GM12801 (cell line): ENCODE results near the gene IFNG-AS1.

Source experiments
- CTCF ChIP-seq: IDR thresholded peaks from one replicate; pipeline ENCODE4 v1.5.1; 2011; ENCODE audit warnings: control low read depth; ENCODE audit not compliant: insufficient read length; ENCODE audit errors: extremely low read depth

The IFNG-AS1 gene

GRCh38 chr12:68036642-68037041, 47.4 kb downstream of the IFNG-AS1 start:
- TF ChIP-seq CTCF: no peak

- no peak for TF ChIP-seq CTCF
These were observed 48.5 kb downstream of the IFNG-AS1 start for GRCh38 chr12:68037616-68038255.

DNA sequence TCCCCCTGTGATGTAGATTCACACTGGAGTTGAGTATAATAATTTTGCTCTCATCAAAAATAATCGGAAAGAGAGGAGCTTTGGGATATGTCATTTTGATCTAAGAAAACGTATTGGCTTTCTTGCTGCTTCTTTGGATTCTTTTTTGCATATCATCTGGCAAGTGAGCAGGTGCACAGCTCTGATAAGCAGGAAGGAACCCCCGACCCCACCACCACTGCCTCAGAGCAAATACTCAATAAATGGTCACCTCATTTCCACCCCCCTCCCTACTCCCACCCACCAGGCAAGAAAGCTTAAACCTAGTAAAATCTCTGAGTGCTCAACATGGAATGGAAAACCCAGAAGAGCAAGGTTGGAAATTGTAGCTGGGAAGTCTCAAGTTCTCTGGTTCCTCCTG, 49.4 kb downstream of the IFNG-AS1 start:
- no peak for TF ChIP-seq CTCF

- peak; percentile 61 for TF ChIP-seq CTCF
These were observed 51.3 kb downstream of the IFNG-AS1 start for GRCh38 chr12:68040450-68041075.

- no peak for TF ChIP-seq CTCF
These were observed 53.0 kb downstream of the IFNG-AS1 start for GRCh38 chr12:68042212-68042699.

DNA sequence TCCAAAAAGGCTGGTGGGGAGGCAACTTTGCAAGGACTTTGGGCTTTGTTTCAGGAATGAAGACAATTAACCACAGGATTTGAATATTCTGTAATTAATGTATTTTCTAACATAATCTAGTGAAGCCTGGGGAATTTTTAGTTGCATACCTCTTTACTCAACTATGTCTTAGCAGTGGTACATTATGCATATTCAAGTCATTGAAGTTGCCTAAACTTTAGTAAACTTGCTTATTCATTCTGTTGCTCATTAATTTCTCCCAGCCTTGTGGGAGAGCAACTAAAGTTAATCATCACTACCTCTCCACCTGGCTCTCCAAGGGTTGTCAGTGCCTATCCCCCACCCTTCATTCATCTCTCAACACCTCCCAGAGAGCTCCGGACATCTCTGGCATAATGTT, 54.2 kb downstream of the IFNG-AS1 start:
- no peak for TF ChIP-seq CTCF

DNA sequence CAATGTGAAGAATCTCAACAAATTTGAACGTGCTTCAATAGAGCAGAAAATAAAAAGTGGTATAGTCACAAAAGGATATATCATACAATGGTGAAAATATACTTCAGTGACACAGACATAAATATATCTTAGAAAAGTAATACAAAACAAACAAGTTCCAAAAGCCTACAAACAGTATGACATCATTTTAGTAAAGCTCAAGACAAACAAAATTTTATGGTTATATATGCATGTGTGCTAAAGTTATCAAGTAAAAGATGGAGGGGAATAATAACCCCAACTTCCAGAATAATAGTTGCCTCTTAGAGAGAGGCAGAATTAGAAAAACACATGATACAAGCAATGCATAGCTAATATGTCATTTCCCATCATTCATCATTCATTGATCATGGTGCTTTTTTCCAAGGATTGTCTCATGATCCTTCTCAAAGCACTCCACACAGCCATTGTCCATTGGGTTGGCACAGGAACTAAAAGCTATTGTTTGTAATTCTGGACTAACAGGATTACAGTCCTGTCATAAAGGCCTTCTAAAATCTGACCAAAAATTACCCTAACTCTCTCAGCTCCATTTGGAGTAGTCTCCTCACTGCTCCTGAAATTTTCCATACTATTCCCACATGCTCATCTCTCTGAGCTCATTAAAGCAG, 59.5 kb downstream of the IFNG-AS1 start:
- TF ChIP-seq CTCF: no peak
